ENCODE results near the gene PRMT2.
A peak's percentile ranks its signal among the peaks of the same experiment; 100 is the strongest.
"Not testable (repeated sequence)": the region's sequence is repeated elsewhere in the genome, so short reads cannot be mapped to it uniquely, and the experiment has no call there.

PRMT2 gene

DNA sequence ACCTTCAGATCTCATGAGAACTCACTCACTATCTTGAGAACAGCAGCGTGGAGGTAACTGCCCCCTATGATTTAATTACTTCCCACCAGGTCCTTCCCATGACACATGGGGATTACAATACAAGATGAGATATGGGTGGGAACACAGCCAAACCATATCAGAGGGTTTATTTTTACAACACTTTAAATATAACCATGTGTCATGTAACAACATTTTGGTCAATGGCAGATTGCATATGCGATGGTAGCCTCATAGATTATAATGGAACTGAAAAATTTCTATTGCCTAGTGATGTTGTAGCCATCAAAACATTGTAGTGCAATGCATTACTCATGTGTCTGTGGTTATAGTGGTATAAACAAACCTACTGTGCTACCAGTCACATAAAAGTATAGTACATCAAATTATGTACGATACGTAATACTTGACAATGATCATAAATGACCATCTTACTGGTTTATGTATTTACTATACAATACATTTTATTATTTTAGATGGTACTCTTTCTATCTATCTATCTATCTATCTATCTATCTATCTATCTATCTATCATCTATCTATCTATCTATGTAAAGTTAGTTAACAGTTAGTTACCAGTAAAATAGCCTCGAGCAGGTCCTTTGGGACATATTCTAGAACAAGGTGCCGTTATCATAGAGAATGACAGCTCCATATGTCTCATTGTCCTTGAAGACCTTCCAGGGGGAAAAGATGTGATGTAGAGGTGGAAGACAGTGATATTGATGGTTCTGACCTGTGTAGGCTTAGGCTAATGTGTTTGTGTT lies 18.0 kb upstream of the PRMT2 start:
- no peak for DNase-seq (ENCODE audit: low read depth in 2 of 3, low spot score in 1 of 3)

DNA sequence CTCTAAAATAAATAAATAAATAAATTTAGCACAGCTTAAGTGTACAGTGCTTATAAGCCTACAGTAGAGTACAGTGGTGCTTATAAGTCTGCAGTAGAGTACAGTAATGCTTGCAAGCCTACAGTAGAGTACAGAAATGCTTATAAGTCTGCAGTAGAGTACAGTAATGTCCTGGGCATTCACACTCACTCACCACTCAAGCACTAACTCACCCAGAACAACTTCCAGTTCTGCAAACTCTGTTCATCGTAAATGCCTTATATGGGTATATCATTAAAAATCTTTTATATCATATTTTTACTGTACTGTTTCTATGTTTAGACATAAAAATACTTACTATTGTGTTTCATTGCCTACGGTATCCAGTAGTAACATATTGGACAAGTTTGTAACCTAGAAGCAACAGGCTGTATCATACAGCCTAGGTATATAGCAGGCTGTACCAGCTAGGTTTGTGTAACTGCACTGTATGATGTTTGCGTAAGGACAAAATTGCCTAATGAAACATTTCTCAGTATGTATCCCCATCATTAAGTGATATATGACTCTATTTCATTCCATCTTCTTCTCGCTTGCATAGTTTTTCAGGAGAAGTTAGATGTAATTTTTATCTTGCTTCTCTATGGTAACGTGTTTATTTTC lies 16.6 kb upstream of the PRMT2 start:
- DNase-seq (ENCODE audit: low read depth in 2 of 3, low spot score in 1 of 3): no peak

DNA sequence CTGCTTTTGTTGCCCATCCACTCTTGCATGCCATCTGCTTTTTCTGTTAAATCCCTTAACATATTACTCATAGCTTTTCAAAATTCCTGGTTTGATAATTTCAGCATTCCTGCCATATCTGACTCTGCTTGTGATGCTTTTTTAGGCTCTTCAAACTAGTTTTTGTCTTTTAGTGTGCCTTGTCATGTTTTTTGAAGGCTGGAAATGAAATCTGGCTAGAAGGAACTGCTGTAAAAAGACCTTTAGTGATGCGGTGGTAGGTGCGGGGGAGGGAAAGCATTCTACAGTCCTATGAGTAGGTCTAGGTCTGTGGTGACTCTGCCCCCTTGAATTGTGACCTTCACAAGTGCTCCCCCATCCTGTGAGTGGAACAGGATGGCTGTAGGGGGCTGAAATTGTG lies 15.6 kb upstream of the PRMT2 start:
- no peak for DNase-seq (ENCODE audit: low read depth in 2 of 3, low spot score in 1 of 3)

DNA sequence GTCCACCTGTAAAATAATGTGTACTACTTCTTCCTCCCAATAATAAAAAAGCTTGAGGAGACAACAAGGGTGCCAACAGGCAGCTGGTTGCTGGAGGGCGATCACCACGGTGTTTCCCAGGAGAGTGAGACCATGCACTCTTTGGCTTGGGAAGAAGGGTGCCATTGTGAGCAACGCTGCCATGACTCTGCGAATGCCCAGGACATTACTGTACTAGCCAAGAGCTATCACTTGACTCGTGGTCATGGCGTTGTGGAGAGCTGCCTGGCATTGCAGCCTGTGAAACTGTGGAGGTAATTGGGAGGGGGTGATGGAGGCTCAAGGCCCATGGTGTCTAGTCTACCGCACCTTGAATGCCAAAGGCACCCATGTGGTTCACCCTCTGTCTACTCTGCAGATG lies 14.6 kb upstream of the PRMT2 start:
- DNase-seq (ENCODE audit: low read depth in 2 of 3, low spot score in 1 of 3): no peak

DNA sequence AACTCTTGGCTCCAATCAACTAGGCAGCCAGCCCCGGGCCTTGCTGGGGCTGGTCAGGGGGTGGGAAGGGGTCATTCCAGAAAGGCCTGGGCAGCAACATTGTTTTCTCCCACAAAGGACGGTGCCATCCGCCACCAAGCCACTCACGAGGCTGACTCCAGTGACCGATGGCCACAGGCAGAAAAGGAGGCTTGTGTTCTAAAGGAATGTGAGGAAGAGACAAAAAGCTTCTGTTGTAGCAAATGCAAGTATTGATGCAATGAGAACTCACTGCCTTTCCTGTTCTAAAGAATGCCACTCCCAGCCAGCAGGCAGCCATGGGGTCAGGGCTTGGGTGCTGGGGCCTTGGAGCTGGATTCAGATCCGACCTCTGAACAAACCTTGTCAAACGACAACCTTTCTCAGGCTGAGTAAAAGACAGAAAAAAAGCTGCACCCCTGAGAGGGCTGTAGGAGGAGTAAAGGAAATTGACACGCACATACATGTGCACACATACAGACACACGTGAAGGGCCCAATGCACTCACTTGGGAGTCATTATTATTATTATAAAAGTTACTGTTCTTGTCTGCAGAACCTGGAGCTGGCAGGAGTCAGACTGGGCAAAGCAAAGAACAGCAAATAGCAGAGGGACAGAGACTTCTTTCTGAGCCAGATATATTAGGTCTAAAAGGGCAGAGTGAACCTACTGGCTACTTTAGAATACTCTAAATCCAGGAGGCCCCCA lies 13.9 kb upstream of the PRMT2 start:
- DNase-seq (ENCODE audit: low read depth in 2 of 3, low spot score in 1 of 3): no peak

DNA sequence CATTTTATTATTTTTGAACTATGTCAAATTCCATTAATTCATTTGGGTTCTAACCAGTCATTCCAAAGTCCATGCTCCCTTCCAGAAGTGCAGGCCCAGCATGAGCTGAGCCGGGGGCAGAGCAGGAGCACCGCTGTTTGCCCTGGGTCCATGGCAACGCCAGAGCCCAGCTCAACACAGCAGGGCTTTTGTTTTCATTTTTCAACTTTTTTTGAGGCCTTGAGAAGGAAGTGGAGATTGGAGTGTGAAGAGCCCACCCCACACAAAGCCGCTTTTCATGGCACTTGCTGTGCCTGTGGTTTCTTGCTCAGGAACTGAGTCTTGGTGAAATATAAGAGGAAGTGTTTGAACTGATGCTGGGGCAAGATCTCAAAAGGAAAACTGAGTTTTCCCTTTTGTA lies 13.2 kb upstream of the PRMT2 start:
- DNase-seq (ENCODE audit: low read depth in 2 of 3, low spot score in 1 of 3): no peak

DNA sequence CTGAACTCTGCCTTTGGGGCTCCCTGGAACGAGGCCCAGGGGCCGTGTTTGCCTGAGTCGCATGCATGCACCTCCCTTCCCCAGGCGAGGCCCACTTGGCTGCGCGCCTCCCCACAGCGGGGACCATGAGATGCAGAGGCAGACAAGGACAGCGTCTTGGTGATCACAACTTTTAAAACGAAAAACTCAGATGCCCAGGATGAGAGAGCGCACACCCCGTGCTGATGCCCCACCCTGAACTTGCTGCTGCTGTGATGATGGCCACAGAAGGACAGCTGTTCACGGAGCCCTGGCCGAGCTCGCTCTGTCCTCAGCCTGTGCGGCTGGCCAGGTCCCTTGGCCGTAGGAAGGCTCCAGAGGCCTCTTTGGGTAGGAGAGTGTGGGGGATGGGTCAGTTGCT lies 11.4 kb upstream of the PRMT2 start:
- DNase-seq (ENCODE audit: low read depth in 2 of 3, low spot score in 1 of 3): no peak

DNA sequence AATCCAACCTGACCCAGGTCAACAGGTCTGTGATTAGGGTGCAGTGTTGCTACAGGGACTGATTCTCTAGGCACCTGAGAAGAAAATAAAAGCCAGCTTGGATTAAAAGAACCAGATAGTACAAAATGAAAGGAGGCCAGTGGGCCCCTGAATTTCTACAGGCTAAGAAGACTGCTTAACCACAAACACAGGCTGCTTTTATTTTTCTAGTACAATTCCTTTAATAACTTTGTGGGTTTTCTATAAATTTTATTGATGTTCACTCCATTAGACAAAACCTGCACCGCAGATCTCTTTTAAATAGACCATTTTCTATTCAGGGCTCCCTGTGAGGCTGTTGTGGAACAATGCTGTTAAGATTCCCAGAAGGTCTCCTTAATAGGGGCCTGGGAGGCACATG lies 9.7 kb upstream of the PRMT2 start:
- no peak for DNase-seq (ENCODE audit: low read depth in 2 of 3, low spot score in 1 of 3)

DNA sequence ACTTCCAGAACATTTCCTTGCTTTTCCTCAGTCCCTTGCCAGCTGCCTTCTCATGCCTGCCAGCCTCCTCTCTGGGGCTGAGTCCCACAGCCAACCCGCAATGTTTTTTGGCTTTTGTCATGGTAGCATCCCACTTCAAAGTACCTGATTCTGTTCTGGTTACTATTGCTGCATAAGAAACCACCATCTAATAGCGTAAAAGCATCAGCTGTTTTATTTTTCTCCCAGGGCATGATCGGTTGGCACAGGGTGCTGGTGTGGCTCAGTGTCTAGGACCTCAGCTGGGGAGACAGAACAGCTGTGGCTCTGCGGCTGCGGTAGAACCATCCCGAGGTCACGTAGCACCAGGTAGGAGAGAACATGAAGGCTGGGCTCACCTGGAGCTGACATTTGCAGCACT lies 8.9 kb upstream of the PRMT2 start:
- no peak for DNase-seq (ENCODE audit: low read depth in 2 of 3, low spot score in 1 of 3)

DNA sequence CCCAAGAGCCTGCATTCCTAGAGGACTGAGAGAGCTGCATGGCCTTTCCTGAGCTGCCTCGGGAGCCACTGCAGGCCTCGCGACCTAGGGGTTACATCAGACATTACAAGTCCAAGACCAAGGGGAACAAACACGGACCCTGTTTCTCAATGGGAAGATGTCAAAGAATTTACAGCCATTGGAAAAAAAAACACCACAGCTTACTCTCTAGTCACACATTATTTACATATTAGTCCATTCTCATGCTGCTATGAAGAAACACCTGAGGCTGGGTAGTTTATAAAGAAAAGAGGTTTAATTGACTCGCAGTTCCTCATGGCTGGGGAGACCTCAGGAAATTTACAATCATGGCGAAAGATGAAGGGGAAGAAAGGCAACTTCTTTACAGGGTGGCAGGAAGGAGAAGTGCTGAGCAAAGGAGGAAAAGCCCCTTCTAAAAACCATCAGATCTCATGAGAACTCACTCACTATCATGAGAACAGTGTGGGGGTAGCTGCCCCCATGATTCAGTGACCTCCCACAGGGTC lies 8.4 kb upstream of the PRMT2 start:
- no peak for DNase-seq (ENCODE audit: low read depth in 2 of 3, low spot score in 1 of 3)

DNA sequence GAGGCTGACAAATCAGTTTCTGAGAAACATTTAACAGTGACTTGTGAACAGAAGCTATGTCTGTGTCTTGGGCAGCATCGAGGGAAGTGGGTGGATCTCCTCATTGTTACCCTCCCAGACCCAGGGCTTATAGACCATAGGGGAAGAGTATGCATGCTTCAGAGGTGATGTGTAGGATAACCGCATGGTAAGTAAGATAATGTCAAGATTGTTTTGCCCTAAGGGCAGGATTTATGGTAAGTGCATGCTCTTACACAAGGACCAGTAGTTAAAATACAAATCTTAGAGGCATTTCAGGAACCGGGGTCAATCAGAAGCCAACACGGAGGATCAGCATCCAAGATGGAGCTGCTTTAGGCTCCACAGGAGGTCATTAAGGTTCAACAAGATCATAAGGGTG lies 7.7 kb upstream of the PRMT2 start:
- no peak for DNase-seq (ENCODE audit: low read depth in 2 of 3, low spot score in 1 of 3)

DNA sequence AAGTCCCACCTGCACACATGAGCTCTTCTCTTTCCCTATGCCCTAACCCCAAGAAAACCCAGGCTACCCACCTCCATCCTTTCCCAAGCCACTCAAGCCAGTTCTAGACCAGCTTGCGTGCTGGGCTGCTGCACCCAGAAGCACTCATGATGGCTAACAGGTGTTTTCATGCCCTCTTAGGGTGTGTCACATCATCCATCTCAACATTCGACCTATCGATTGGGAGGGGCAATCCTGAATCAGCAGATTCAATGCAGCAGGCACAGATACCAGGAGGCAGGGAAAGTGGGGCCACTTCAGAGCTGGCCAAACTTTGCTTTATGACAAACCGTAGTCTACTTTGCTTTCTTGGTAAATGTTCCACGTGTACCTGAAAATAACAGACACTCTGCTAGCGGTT lies 6.6 kb upstream of the PRMT2 start:
- DNase-seq (ENCODE audit: low read depth in 2 of 3, low spot score in 1 of 3): no peak

DNA sequence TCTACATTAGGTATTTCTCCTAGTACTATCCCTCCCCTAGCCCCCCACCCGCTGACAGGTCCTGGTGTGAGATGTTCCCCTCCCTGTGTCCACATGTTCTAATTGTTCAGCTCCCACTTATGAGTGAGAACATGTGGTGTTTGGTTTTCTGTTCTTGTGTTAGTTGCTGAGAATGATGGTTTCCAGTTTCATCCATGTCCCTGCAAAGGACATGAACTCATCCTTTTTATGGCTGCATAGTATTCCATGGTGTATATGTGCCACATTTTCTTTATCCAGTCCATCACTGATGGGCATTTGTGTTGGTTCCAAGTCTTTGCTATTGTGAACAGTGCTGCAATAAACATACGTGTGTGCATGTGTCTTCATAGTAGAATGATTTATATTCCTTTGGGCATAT lies 4.6 kb upstream of the PRMT2 start:
- DNase-seq (ENCODE audit: low read depth in 2 of 3, low spot score in 1 of 3): not testable (repeated sequence)

DNA sequence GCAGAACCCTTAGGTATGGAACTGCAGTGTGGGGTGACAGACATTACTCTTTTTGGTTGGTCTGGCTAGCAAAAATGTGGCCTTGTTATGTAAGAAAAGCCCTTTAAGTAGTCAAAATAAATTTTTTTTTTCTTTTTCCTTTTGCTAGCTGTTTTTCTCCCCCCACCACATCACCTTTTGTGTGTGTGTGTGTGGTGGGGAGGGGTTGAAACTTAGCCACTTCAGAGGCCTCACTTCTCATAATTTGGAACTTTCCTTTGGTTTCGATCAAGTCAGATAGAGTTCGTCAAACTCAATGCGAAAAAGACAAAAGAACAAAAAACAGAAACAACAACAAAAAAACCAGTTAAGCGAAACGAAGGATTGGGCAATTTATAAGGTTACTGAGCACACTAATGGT lies 1.9 kb upstream of the PRMT2 start:
- DNase-seq (ENCODE audit: low read depth in 2 of 3, low spot score in 1 of 3): no peak

DNA sequence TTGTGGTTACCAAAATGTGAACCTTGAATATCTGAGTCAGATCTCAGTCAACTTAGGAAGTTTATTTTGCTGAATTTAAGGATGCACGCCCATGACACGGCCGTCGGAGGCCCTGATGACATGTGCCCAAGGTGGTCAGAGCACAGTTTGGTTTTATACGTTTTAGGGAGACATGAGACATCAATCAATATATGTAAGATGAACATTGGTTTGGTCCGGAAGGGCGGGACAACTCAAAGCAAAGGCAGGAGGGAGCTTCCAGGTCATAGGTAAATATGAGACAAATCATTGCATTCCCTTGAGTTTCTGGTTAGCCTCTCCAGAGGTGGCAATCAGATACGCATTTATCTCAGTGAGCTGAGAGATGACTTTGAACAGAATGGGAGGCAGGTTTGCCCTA lies 1.0 kb upstream of the PRMT2 start:
- peak in 1 of 3 donors; percentile 23 for DNase-seq (ENCODE audit: low read depth in 2 of 3, low spot score in 1 of 3)

DNA sequence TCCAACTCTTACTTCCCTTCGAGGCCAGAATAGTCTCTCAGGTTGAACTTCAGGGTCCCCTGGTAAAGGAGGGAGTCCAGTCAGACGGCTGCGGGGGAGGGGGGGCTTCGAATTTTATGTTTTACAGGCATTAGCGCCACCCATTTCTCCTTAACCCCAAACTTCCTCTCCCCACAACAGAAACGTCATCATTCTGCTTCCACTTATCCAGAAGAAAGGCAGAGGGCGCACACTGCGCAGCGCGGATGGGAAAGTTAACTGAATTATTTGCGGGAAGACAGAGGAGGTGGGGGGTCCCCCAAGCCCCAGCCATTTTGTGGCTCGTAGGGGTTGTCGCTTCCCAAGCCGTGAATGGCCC lies 529 bp upstream of the PRMT2 start:
- DNase-seq (ENCODE audit: low read depth in 2 of 3, low spot score in 1 of 3): peak in 2 of 3 donors; percentile 24 to 29

DNA sequence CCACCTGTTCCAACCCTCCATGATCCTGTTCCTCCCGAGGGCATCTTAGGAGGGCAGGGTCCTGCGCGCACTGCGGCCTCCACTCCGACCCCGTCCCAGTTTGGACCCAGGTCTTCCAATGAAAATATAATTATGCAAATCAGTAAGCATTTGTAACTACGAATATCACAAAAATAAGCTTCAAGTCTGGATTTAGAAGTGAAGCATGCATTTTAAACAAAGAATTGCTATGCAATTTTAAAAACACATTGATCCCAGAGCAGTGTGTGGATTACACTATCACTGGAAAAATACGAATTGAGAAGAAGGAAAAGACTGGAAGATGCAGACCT lies 673 bp downstream of the PRMT2 start:
- no peak for DNase-seq (ENCODE audit: low read depth in 2 of 3, low spot score in 1 of 3)

DNA sequence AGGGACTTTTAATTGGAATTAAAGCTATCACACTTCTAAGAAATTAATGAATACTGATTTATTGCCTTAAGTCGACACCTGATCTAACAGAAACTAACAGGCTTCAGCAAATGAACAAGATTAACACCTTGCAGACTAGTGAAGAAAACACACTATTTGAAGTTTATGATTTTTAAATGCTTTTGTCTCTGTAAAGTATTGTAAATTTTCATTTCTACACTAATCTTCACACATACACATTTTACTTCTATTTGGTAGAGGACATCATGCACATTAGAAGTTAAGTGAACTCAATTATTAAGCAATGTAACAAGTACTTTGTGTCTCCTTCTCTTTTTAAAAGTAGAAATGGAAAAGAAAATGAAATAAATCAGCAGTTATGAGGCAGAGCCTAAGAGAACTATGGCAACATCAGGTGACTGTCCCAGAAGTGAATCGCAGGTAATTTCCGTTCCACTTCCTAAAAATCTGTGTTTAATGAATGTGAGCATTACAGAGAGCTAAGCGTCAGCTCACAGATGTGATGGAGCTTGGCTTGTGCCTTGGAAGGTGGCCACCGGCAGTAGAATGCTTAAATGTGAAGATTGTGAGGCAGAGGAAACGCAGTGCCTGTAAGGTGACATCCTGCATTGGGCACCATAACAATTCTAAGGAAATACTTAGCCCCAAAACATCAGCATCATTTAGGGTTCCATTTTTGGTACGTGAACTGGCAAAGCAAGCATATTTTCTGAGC lies 1.2 kb downstream of the PRMT2 start:
- DNase-seq (ENCODE audit: low read depth in 2 of 3, low spot score in 1 of 3): no peak

DNA sequence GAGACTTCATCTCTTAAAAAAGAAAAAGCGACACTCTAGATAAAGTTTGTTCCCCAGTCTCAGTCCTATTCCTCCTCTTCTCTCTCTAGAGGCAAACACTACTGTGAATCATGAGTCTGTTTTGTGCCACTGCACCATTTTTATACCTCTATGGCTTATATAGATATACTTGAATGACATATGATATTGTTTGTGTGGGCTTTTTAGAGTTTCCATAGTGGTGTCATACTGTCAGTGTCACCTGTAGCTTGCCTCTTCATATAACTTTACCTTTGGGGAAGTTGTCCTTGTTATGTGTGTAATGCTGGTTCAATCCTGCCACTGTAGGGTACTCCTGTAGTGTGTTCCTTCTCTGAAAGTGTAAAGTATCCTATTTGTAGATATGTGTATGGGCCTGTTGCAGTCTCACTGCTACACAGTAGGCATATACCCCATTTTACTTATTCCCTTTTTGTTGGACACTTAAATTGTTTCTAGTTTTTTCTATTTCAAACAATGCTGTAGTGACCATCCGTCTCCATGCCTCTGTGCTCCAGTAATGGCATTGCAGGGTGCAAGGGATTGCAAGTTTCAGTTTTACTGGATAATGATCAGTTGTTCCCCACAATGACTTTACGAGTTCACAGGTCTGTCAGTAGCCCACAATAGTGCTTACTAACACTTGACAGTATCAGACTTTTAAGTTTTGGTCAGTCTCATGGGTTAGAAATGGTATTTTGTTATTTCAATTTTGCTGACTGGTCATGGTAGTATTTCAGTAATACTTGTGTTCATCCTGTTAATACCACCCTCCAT lies 2.7 kb downstream of the PRMT2 start:
- no peak for DNase-seq (ENCODE audit: low read depth in 2 of 3, low spot score in 1 of 3)

DNA sequence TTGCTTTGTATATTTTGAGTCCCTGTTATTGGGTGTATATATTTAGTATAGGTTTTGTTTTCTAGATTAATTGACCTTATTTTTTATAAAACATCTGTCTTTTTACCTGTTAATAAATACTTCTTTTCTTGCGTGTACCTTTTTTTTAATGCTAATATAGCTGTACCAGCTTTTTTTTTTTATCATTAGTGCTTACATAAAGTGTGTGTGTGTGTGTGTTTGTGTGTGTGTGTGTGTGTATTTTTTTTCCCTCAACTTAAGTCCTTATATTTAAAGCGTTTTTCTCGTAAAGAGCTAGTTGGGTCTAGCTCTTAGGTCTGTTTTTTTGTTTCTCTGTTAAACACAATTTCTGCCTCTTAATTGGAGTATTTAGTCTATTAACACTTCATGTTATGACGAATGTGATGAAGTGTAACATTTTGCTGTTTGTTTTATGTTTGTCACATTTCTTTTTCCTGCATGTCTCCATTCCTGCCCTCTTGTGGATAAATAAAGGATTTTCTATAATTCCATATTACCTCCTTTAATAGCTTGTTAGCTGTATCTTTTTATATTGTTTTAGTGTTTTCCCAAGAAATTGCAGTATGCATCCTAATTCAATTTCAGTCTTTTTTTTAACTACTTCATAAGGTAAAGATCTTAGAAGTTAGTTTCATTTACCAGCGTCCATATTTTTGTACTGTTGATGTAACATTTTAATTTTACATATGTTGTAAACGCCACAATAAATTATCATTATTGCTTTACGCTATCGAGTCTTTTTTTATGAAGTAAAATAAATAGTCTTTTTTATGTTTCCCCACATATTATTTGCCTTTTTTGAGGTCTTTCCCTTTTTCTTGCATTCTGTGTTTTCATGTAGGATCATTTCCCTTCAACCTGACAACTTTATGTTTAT lies 4.3 kb downstream of the PRMT2 start:
- no peak for DNase-seq (ENCODE audit: low read depth in 2 of 3, low spot score in 1 of 3)
